Activated naive CD4-positive, alpha-beta T cell treated with anti-CD3 and anti-CD28 coated beads, Interleukin-2, amount 10 ng/mL, durations not matched to agents 7 days and 5 days (primary cell): ENCODE results near the gene SLC6A20.

ENCODE experiments used
- CTCF ChIA-PET: fragments of 350-600 bp; sonication (Branson Sonifier 250); formaldehyde crosslinking; loops from one replicate; lab custom pipeline; 2021; ENCODE audit warnings: antibody characterized with exemption; lab: Charles Lee
- DNase-seq: peaks from one replicate; pipeline ENCODE4 v3.0.0-alpha.2; 2020
- H3K27ac Mint-ChIP-seq: one replicate; pipeline ENCODE4 v1.8.0; 2021; ENCODE audit warnings: mild to moderate bottlenecking, moderate library complexity, mixed read lengths
- H3K27me3 Mint-ChIP-seq: one replicate; pipeline ENCODE4 v1.8.0; 2021; ENCODE audit warnings: mild to moderate bottlenecking, mixed read lengths
- H3K36me3 Mint-ChIP-seq: one replicate; pipeline ENCODE4 v1.8.0; 2021; ENCODE audit warnings: mixed read lengths
- H3K4me1 Mint-ChIP-seq: one replicate; pipeline ENCODE4 v1.8.0; 2021; ENCODE audit warnings: mixed read lengths
- H3K4me3 Mint-ChIP-seq: one replicate; pipeline ENCODE4 v1.8.0; 2021; ENCODE audit warnings: mild to moderate bottlenecking, moderate library complexity, mixed read lengths
- H3K9me3 Mint-ChIP-seq: one replicate; pipeline ENCODE4 v1.8.0; 2021; ENCODE audit warnings: mixed read lengths

The SLC6A20 gene

DNA sequence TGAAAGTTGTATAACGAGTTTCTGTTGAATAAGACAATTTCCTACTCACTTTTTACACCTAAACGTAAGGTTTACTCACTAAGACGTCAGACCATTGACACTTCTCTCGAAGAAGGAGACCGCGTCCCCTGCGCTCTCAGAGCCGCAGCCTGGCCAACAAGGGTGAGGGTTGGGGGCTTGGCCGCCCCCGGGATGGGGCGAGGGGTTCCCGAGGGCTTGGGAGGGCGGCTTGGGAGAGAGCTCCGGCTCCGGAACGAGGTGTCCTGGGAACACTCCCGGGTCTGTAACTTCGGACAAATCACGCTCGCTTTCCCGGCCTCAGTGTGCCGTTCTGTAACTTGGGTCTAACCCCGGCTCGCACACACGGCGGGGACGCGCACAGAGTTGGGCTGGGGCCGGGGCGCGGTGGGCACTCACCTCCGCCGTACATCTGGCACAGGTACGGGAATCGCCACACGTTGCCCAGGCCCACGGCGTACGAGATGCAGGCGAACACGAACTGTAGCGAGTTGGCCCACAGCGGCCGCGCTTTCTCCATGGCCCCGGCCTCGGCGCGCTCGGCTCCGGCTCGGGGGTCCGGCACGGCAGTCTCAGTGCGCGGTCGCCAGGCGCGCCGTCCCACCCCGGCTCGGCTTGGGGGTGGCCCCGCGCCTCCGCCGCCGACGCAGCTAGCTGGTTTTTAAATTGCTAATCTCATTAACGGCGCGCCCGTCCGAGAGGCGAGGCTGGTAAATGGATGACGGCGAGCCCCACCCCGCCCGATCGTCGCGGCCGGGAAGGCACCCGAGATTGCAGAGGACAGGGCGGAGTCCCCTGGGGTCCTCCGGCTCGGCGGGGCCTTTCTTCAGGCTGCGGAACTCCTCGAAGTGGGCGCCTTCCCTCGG is at the start of gene SLC6A20:
Gene SLC6A20, minus strand, starts transcription at position 655 of the 884 bp plus-strand sequence. Its CDS starts 117 bp downstream, at position 538.
- H3K36me3 Mint-ChIP-seq, result peaks cover 1% of the 10 kb centered on the region
- CTCF ChIA-PET, result no interaction called here
- H3K27ac Mint-ChIP-seq, result peak within 1 kb of the TSS; percentile 34
- peak within 1 kb of the TSS; percentile 53 for H3K4me3 Mint-ChIP-seq
- peaks cover 10% of the 10 kb centered on the region for H3K4me1 Mint-ChIP-seq
- H3K27me3 Mint-ChIP-seq, result peaks cover 96% of the 10 kb centered on the region
- no peaks in the 10 kb centered on the region for H3K9me3 Mint-ChIP-seq
- DNase-seq, result peak; percentile 33

- Mint-ChIP-seq H3K27me3 (peaks cover 56% of the 10 kb centered on the region), H3K36me3 (no peaks in the 10 kb centered on the region), H3K4me1 (peaks cover 25% of the 10 kb centered on the region), H3K27ac (no peak overlapping the region), H3K4me3 (no peak overlapping the region), H3K9me3 (no peaks in the 10 kb centered on the region)
- CTCF ChIA-PET, result interaction anchor here (0.6 kb wide), 1 partner anchor 23 kb away, joined by 3 read pairs; no protein-coding TSS in a partner anchor
- DNase-seq, result no peak
These were observed 48.3 kb upstream of the SLC6A20 start for GRCh38 chr3:45844616-45845015.

- H3K27ac Mint-ChIP-seq, result no peak overlapping the region
- no peak for DNase-seq
- H3K36me3 Mint-ChIP-seq, result no peaks in the 10 kb centered on the region
- CTCF ChIA-PET, result interaction anchor here (1.1 kb wide), 1 partner anchor 236 kb away, joined by 3 read pairs; no protein-coding TSS in a partner anchor
- H3K4me3 Mint-ChIP-seq, result peak overlapping the region; percentile 88
- peaks cover 25% of the 10 kb centered on the region for H3K4me1 Mint-ChIP-seq
- H3K27me3 Mint-ChIP-seq, result peaks cover 58% of the 10 kb centered on the region
- H3K9me3 Mint-ChIP-seq, result no peaks in the 10 kb centered on the region
These were observed 46.7 kb upstream of the SLC6A20 start for GRCh38 chr3:45842851-45843625.

DNA sequence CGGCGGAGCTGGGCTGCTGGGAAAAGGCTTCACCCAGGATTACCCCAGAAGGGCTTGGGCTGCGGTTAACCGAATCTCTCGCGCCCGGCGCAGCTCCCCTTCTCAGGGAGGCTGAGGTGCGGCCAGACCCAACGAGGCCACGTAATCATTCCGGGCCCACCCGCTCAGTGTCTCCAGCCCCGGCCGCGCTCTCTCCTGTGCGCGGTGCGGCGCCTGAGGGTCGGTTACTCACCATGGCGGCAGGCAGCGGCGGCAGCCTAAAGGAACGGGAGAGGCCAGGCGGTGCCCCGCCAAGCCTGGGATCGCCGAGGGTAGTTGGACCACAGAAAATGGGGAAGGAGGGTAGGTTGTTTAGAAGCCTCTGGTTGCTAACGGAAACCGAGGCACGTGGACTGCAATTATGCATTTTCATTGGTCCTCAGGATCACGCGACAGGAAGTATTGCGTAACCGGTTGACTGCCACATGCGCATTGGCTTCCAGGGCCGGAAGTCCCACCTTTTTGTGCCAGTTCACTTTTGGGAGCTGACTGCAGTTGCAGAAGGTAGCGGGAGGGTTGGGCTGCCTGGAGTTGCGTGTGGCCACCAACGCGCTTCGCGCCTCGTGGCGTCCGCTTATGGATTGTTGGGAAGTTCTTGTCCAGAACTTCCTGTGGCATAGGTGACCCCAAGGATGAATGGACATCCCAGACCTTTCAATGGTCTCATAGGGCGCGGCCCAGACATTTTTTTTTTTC is 45.6 kb upstream of the SLC6A20 start, which contains the start of gene LZTFL1:
Gene LZTFL1, minus strand, starts transcription at position 363 of the 735 bp plus-strand sequence. Its CDS starts 128 bp downstream, at position 235.
- no peaks in the 10 kb centered on the region for H3K9me3 Mint-ChIP-seq
- CTCF ChIA-PET, result interaction anchor here (1.1 to 1.6 kb wide), 7 partner anchors 81 to 531 kb away, joined by 3 to 7 read pairs (median 4); no protein-coding TSS in a partner anchor
- H3K27ac Mint-ChIP-seq, result peak within 1 kb of the TSS; percentile 65
- peaks cover 25% of the 10 kb centered on the region for H3K4me1 Mint-ChIP-seq
- peaks cover 48% of the 10 kb centered on the region for H3K27me3 Mint-ChIP-seq
- H3K4me3 Mint-ChIP-seq, result peak within 1 kb of the TSS; percentile 88
- peak; percentile 95 for DNase-seq
- H3K36me3 Mint-ChIP-seq, result no peaks in the 10 kb centered on the region

GRCh38 chr3:45841420-45841756 is 45.1 kb upstream of the SLC6A20 start:
- Mint-ChIP-seq H3K36me3 (no peaks in the 10 kb centered on the region), H3K9me3 (no peaks in the 10 kb centered on the region), H3K4me3 (peak overlapping the region; percentile 88), H3K27me3 (peaks cover 43% of the 10 kb centered on the region), H3K4me1 (peaks cover 25% of the 10 kb centered on the region), H3K27ac (peak overlapping the region; percentile 65)
- peak; percentile 50 for DNase-seq
- CTCF ChIA-PET, result interaction anchor here (1.1 to 1.6 kb wide), 7 partner anchors 80 to 531 kb away, joined by 3 to 7 read pairs (median 4); no protein-coding TSS in a partner anchor

GRCh38 chr3:45838466-45838865 is 42.1 kb upstream of the SLC6A20 start:
- CTCF ChIA-PET, result no interaction called here
- H3K4me1 Mint-ChIP-seq, result peaks cover 21% of the 10 kb centered on the region
- no peak overlapping the region for H3K4me3 Mint-ChIP-seq
- no peaks in the 10 kb centered on the region for H3K9me3 Mint-ChIP-seq
- DNase-seq, result no peak
- H3K36me3 Mint-ChIP-seq, result no peaks in the 10 kb centered on the region
- peaks cover 33% of the 10 kb centered on the region for H3K27me3 Mint-ChIP-seq
- H3K27ac Mint-ChIP-seq, result no peak overlapping the region

- no peaks in the 10 kb centered on the region for H3K27me3 Mint-ChIP-seq
- no peaks in the 10 kb centered on the region for H3K4me1 Mint-ChIP-seq
- CTCF ChIA-PET, result interaction anchor here (0.7 to 1.6 kb wide), 4 partner anchors 72 to 319 kb away, joined by 3 to 5 read pairs (median 4); no protein-coding TSS in a partner anchor
- H3K4me3 Mint-ChIP-seq, result no peak overlapping the region
- H3K36me3 Mint-ChIP-seq, result peaks cover 7% of the 10 kb centered on the region
- DNase-seq, result no peak
- H3K9me3 Mint-ChIP-seq, result no peaks in the 10 kb centered on the region
- no peak overlapping the region for H3K27ac Mint-ChIP-seq
These were observed 36.4 kb upstream of the SLC6A20 start for GRCh38 chr3:45832699-45833098.

GRCh38 chr3:45830121-45830520 is 33.8 kb upstream of the SLC6A20 start:
- Mint-ChIP-seq H3K4me3 (no peak overlapping the region), H3K36me3 (peaks cover 7% of the 10 kb centered on the region), H3K9me3 (no peaks in the 10 kb centered on the region), H3K4me1 (no peaks in the 10 kb centered on the region), H3K27ac (no peak overlapping the region), H3K27me3 (no peaks in the 10 kb centered on the region)
- no peak for DNase-seq
- CTCF ChIA-PET, result interaction anchor here (1.2 to 1.7 kb wide), 2 partner anchors 51 to 100 kb away, joined by 3 to 5 read pairs; no protein-coding TSS in a partner anchor

GRCh38 chr3:45826908-45827307 is 30.6 kb upstream of the SLC6A20 start:
- H3K27ac Mint-ChIP-seq, result no peak overlapping the region
- CTCF ChIA-PET, result interaction anchor here (0.6 to 1.2 kb wide), 4 partner anchors 66 to 598 kb away, joined by 3 to 5 read pairs (median 4); no protein-coding TSS in a partner anchor
- no peaks in the 10 kb centered on the region for H3K4me1 Mint-ChIP-seq
- H3K9me3 Mint-ChIP-seq, result no peaks in the 10 kb centered on the region
- DNase-seq, result no peak
- peaks cover 4% of the 10 kb centered on the region for H3K36me3 Mint-ChIP-seq
- no peak overlapping the region for H3K4me3 Mint-ChIP-seq
- H3K27me3 Mint-ChIP-seq, result no peaks in the 10 kb centered on the region

DNA sequence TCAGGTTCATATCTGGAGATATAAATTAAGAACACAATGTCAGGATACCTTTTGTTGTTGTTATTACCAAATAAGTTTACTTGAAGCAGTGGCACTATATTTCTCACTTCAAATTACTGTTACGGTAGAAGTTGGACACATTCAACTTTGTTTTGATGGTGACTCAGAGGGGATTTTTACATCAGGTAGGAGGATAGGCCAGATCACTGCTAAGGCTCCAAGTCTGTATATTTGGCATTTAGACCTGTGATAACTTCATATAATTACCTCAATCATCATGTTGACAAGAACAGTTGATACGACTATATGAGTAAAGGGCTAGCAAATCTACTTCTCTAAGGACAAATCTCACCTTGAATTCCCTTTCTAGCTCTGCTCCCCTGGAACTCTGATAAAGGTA is 30.0 kb upstream of the SLC6A20 start:
- Mint-ChIP-seq H3K9me3 (no peaks in the 10 kb centered on the region), H3K27ac (no peak overlapping the region), H3K27me3 (no peaks in the 10 kb centered on the region), H3K4me3 (no peak overlapping the region), H3K36me3 (peaks cover 3% of the 10 kb centered on the region), H3K4me1 (no peaks in the 10 kb centered on the region)
- CTCF ChIA-PET, result interaction anchor here (1.0 to 1.2 kb wide), 2 partner anchors 65 to 113 kb away, joined by 4 to 5 read pairs; no protein-coding TSS in a partner anchor
- no peak for DNase-seq

DNA sequence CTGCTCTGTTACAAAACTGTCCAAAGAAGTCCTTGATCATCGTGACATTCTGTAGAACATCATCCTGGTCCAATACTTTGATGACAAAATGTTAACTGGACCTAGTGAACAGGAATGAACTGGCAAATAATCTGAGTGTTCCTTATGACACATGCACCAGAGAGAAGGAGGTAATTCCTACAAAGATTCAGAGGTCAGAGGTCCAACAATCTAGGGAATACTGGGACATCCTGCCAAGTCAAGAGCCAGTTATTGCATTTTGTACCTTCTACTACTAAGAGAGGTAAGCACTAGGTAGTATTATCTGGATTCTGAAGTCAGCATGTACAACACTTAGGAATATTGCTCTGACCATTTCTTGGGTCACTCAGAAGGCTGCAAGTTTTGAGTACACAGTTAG is 24.8 kb upstream of the SLC6A20 start:
- no peaks in the 10 kb centered on the region for H3K36me3 Mint-ChIP-seq
- no peak overlapping the region for H3K27ac Mint-ChIP-seq
- peaks cover 4% of the 10 kb centered on the region for H3K9me3 Mint-ChIP-seq
- no peak overlapping the region for H3K4me3 Mint-ChIP-seq
- CTCF ChIA-PET, result no interaction called here
- H3K27me3 Mint-ChIP-seq, result peaks cover 3% of the 10 kb centered on the region
- DNase-seq, result no peak
- H3K4me1 Mint-ChIP-seq, result no peaks in the 10 kb centered on the region

DNA sequence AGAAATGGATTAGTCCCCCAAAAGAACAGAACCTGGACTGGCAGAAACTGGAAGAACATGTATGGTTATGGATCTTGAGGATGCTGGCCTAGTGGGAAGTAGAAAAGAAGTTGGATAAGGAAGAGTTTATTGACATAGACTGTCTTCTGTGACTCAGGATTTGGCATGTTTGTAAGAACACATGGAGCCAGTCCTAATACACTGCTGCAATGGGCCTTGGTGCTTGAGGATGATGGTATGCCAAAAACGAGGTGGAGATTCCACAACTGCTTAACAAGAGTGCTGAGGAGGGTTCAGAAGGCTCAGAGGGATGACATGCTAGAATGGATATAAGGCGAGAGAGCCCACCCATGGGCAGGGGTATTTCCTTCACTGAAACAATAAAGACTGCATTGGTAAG is 23.2 kb upstream of the SLC6A20 start:
- H3K4me3 Mint-ChIP-seq, result no peak overlapping the region
- H3K4me1 Mint-ChIP-seq, result no peaks in the 10 kb centered on the region
- no peak for DNase-seq
- peaks cover 10% of the 10 kb centered on the region for H3K27me3 Mint-ChIP-seq
- CTCF ChIA-PET, result no interaction called here
- H3K36me3 Mint-ChIP-seq, result peaks cover 2% of the 10 kb centered on the region
- H3K27ac Mint-ChIP-seq, result no peak overlapping the region
- peaks cover 4% of the 10 kb centered on the region for H3K9me3 Mint-ChIP-seq

DNA sequence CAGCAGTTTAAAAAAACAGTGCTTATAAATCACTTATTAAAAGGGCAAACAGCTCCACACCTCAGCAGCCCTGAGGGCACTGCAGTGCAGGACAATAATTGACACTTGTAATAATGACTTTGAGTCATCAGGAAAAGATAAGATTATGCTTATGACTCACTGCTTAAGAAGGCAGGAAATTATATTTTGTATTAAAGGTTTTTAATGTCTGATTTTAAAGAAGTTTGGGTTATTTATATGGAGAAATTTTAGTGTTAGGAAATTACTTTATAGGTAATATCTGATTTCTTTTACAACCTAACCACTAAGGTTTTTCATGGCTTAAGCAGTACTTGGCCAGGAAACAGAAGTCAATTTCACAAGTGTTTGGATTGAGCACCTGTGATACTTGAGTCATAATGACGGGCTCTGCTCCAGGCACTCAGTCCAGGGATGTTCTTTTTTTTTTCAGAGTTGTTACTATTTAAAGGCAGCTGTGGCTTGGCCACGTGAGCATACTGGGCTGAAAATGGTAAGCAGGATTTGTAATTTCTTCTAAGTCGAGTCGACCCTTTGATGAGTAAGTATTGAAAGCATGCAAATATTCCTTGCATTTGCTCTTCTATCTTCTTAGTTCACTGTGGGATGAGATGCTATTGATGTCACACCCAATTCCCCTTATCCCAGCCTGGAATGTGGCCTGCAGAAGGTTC is 21.6 kb upstream of the SLC6A20 start:
- Mint-ChIP-seq H3K36me3 (peaks cover 2% of the 10 kb centered on the region), H3K4me1 (no peaks in the 10 kb centered on the region), H3K27me3 (peaks cover 10% of the 10 kb centered on the region), H3K27ac (no peak overlapping the region), H3K9me3 (peaks cover 4% of the 10 kb centered on the region), H3K4me3 (no peak overlapping the region)
- CTCF ChIA-PET, result no interaction called here
- DNase-seq, result no peak
